Effector memory CD4-positive, alpha-beta T cell (primary cell): ENCODE results near the gene MAB21L4.

ENCODE experiments used
- DNase-seq, 3 donors: peaks; one replicate each; pipeline ENCODE4 v3.0.0-alpha.2; 2020
- H3K27ac ChIP-seq: 2 replicates; pipeline ENCODE4 v1.7.0; 2013; ENCODE audit warnings: mild to moderate bottlenecking, low read length, moderate library complexity; ENCODE audit not compliant: insufficient read depth, poor library complexity, severe bottlenecking
- H3K27me3 ChIP-seq: replicated peaks from 2 replicates; pipeline ENCODE4 v1.7.0; 2013; ENCODE audit warnings: mild to moderate bottlenecking, low read length; ENCODE audit not compliant: insufficient read depth, control insufficient read depth, poor library complexity, severe bottlenecking
- H3K36me3 ChIP-seq: 2 replicates; pipeline ENCODE4 v1.7.0; 2013; ENCODE audit warnings: mild to moderate bottlenecking, low read length, moderate library complexity; ENCODE audit not compliant: control insufficient read depth, insufficient read depth
- H3K4me1 ChIP-seq: 2 replicates; pipeline ENCODE4 v1.7.0; 2013; ENCODE audit warnings: low read length, mild to moderate bottlenecking; ENCODE audit not compliant: control insufficient read depth, insufficient read depth, poor library complexity, severe bottlenecking
- H3K4me3 ChIP-seq: 2 replicates; pipeline ENCODE4 v1.7.0; 2013; ENCODE audit warnings: low read length, low read depth, mild to moderate bottlenecking; ENCODE audit not compliant: insufficient read depth, poor library complexity, severe bottlenecking
- H3K9me3 ChIP-seq: 2 replicates; pipeline ENCODE4 v1.7.0; 2013; ENCODE audit warnings: mild to moderate bottlenecking, low read length, moderate library complexity; ENCODE audit not compliant: control insufficient read depth

MAB21L4 gene

GRCh38 chr2:240909216-240909974 is 13.4 kb upstream of the MAB21L4 start:
- Histone ChIP-seq H3K36me3 (no peaks in the 10 kb centered on the region), H3K27me3 (peaks cover 5% of the 10 kb centered on the region), H3K4me3 (no peak overlapping the region), H3K27ac (no peak overlapping the region), H3K4me1 (peaks cover 2% of the 10 kb centered on the region), H3K9me3 (no peaks in the 10 kb centered on the region)
- no peak for DNase-seq

DNA sequence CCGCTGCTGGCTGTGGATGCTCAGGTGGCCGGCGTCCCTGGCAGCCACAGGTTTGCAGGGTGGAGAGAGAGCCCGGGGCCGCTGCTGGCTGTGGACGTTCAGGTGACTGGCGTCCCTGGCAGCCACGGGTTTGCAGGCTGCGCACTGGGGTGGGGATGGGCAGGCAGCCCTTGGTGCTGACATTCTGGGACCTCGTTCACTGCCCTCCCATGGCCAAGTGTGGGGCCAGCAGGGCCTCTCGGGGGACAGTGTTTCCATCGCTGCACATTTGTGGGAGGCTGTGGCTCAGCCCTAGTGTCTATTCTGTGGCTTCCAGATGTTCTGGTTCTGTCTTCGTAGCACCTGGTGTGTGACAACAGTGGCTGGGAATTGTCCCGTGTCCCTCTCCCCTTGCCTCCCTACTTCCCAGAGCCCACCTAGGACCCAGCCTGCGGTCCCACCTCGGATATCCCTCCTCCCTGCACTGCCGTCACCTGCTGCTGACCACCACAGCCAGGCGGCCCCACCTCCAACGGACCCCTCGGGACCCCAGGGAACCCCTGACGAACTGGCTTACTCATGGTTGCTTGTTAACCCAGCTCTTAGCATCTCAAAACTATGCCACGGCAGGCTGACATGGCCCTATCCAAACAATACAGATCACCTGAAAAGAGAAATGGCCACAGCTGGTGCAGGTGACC is 11.1 kb upstream of the MAB21L4 start:
- no peak for DNase-seq
- Histone ChIP-seq H3K4me1 (no peaks in the 10 kb centered on the region), H3K4me3 (no peak overlapping the region), H3K27me3 (no peaks in the 10 kb centered on the region), H3K27ac (no peak overlapping the region), H3K9me3 (no peaks in the 10 kb centered on the region), H3K36me3 (no peaks in the 10 kb centered on the region)

DNA sequence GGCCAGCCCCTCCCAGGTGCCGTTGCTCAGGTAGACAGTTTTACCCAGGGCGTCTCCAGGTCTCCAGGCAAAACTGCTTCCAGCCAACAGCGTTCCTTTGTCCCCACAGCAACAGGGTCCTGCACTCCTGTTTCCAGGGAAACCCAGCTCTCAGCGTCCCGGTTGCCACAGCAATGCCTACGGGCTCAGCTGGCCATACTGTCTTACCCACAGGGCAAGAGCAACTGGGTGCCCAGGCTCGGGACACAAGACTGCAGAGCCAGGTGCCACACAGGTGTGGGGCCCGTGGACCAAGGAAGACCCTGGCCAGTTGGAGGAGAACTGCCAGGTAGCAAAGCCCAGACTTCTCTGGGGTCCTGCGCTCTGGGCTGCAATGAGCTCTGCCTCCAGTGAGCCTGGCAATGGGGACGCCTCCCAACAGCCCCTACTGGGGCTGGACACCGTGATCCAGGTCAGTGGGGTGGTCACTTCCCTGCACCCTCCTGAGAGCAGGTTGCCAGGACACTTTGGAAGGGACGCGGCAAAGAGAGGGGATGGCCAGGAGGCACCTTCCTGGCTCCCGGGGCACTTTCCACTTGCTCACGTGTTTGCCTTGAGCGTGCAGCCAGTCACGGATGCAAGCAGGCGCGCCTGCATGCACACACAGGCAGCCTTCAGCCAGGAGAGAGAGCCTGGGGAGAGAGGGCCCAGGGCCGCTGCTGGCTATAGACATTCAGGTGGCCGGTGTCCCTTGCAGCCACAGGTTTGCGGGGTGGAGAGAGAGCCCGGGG is 10.4 kb upstream of the MAB21L4 start, which contains the start of gene CROCC2:
TSS of gene CROCC2 (plus strand) at position 196 of the 770 bp plus-strand sequence. CDS start at position 374, 178 bp downstream.
- Histone ChIP-seq H3K4me1 (no peaks in the 10 kb centered on the region), H3K4me3 (no peak within 1 kb of the TSS), H3K9me3 (no peaks in the 10 kb centered on the region), H3K36me3 (no peaks in the 10 kb centered on the region), H3K27ac (no peak within 1 kb of the TSS), H3K27me3 (no peaks in the 10 kb centered on the region)
- DNase-seq, result no peak

DNA sequence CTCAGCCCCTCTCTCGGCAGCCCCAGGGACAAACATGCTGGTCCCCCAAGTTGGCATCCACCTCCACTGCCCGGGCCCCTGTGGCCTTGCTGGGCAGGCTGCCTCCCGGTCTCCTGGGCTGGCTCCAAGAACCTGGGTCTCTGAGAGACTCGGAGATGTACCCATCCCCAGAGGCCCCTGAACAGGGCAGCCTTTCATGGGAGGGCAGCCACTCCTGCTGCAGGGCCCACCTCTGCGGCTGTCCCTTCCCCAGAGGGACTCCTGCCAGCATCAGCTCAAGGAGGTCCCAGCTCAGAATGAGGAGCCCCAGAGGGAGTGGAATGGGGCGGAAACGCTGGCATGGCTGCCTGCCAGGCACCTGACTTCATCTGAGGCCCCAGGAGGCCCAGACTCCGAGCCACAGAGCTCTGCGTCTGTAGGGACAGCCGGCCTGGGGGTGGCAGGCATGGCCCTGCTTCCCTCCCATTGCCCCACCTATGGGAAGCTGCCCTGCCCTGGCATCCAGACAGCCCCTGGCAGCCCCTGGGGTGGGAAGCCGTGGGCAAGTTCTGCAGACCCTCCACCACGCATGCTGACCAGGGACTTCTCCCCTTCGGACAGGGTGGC is 9.3 kb upstream of the MAB21L4 start:
- no peak overlapping the region for H3K27ac ChIP-seq
- H3K4me1 ChIP-seq, result no peaks in the 10 kb centered on the region
- H3K4me3 ChIP-seq, result no peak overlapping the region
- no peaks in the 10 kb centered on the region for H3K27me3 ChIP-seq
- H3K36me3 ChIP-seq, result no peaks in the 10 kb centered on the region
- H3K9me3 ChIP-seq, result no peaks in the 10 kb centered on the region
- no peak for DNase-seq

GRCh38 chr2:240904216-240905175 is 8.5 kb upstream of the MAB21L4 start:
- Histone ChIP-seq H3K4me3 (no peak overlapping the region), H3K27ac (no peak overlapping the region), H3K9me3 (no peaks in the 10 kb centered on the region), H3K4me1 (no peaks in the 10 kb centered on the region), H3K36me3 (no peaks in the 10 kb centered on the region), H3K27me3 (no peaks in the 10 kb centered on the region)
- DNase-seq, result no peak

- Histone ChIP-seq H3K36me3 (no peaks in the 10 kb centered on the region), H3K4me1 (no peaks in the 10 kb centered on the region), H3K4me3 (no peak overlapping the region), H3K27ac (no peak overlapping the region), H3K27me3 (no peaks in the 10 kb centered on the region), H3K9me3 (no peaks in the 10 kb centered on the region)
- DNase-seq, result no peak
Observed at GRCh38 chr2:240903191-240904060, 7.5 kb upstream of the MAB21L4 start.

GRCh38 chr2:240902615-240903041 is 6.7 kb upstream of the MAB21L4 start:
- no peaks in the 10 kb centered on the region for H3K36me3 ChIP-seq
- no peak overlapping the region for H3K27ac ChIP-seq
- H3K4me3 ChIP-seq, result no peak overlapping the region
- no peaks in the 10 kb centered on the region for H3K9me3 ChIP-seq
- H3K4me1 ChIP-seq, result no peaks in the 10 kb centered on the region
- DNase-seq, result no peak
- no peaks in the 10 kb centered on the region for H3K27me3 ChIP-seq

DNA sequence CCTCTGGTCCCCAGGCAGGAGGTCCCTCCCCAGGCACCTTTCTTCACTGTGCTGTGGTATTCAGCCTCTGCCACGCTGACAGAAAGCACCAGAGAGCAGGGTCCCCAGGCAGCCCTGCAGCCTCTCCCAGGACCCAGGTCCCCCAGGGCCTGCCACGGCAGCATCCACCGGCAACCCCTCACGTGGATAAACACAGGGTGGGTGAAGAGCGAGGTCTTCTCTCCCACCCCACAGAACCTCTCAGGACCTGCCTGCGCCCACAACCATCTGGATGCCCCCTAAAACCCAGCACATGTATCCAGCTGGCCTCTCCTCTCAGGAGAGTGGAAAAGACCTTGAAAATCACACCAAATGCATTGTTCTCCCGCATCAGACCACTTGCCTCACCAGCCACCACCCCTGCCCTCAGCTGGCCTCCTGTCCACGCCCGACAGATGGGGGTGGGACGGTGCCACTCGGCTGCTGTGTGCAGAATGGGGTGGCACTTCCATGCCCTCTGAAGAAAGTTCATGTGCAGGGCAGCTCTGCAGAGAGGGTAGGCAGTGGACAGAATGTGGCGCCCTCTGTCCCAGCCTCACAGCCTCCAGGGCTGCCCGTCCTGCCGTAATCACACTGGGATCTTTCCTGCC is 6.1 kb upstream of the MAB21L4 start:
- Histone ChIP-seq H3K36me3 (no peaks in the 10 kb centered on the region), H3K27me3 (no peaks in the 10 kb centered on the region), H3K4me3 (no peak overlapping the region), H3K4me1 (no peaks in the 10 kb centered on the region), H3K9me3 (no peaks in the 10 kb centered on the region), H3K27ac (no peak overlapping the region)
- no peak for DNase-seq
